ENCODE results near the gene NLGN4Y.

NLGN4Y gene

DNA sequence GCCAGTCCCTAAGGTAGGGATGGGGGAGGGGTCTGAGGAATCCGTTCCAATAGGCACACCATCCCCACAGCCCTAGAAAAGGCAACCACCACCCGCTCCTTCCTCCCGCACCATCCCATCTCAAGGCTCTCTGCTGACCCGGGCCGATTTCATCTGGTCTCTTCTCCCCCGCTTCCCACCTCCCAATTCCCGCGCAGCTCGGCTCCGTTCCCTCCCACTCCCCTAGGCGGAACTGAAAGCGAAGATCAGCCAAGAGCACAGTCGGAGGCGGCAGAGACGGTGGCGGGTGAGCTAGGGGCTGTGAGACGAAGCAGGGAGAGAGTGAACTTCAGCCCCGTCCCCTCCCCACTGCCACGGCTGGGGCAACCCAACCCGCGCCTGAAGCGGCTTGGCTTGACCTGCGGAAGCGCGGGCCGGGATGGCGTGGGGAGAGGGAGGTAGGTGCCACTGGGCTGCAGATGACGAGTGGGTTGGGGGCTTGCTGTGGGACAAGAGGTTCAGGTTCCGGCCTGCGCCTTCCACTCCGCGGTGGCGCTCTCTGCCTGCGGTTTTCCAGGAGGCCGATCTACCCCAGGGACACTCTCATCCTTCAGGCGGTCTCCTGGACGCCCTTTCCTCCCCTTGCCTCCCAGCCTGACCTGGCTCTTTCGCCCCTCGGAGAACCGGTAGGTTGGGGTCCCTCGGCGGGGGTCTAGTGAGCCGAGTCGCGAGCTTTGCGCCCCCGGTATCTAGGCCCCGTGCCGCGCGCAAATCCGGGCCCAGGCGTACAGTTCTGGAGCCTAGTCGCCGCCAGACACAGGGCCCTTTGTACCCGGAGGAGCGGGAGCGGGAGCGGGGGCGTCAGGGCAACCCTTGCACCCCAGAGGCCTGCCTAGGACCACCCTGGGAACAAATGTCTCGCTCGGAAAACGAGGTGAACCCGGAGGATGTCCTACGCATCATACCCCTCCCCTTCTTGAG, at the start of gene NLGN4Y:
NLGN4Y (plus strand) TSS at position 258 of the 960 bp plus-strand sequence. CDS start 97,591 bp downstream, outside the sequence.
- DNase-seq, result no peak

- no peak for DNase-seq
Measured at GRCh38 chrY:14485935-14486334, 38.4 kb upstream of the NLGN4Y start.

GRCh38 chrY:14490226-14490625, 34.1 kb upstream of the NLGN4Y start:
- no peak for DNase-seq

GRCh38 chrY:14498071-14498470, 26.3 kb upstream of the NLGN4Y start:
- DNase-seq, result no peak

DNA sequence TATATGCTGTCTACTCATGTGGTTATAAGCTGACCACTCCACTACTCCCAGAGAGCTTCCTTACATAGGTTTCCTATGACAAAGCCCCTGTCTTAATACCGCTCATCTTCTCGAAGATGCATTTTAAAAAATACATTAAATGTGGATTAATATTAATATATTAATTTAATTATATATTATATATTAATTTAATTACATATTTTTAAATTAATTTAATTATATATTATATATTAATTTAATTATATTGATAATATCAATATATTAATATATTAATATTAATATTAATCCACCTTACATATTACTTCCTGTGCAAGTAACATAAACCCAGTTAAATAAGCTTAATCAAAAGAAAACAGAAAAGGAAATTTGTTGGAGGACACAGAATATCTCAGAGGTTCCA, 19.7 kb upstream of the NLGN4Y start:
- no peak for DNase-seq

DNA sequence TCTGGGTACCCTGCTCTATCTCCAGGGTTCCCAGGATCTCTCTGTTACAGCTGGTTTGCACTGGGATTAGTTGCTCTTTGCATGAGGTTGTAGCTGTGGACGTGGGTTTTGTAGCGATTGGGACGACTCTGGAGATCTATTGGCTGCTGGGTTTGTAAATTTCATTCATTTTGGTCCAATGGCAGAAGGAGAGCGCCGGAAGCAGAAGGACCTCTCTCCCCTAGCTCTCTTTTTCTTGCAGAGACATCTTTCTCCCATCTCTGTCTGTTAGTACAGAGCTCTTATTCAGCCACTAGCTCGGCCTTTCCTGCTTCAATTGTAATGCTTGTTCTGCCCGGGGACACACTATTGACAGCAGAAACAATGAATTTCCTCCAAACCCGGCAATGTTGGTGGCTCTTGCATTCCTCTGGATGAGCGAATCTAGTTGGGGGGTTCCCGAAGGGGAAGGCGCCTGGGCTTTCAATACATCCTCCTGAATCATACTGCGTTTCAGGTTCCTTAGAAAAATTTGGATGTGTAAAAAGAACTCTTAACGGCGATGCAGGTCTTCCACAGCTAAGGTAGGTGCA, 1.9 kb upstream of the NLGN4Y start:
- DNase-seq, result no peak

DNA sequence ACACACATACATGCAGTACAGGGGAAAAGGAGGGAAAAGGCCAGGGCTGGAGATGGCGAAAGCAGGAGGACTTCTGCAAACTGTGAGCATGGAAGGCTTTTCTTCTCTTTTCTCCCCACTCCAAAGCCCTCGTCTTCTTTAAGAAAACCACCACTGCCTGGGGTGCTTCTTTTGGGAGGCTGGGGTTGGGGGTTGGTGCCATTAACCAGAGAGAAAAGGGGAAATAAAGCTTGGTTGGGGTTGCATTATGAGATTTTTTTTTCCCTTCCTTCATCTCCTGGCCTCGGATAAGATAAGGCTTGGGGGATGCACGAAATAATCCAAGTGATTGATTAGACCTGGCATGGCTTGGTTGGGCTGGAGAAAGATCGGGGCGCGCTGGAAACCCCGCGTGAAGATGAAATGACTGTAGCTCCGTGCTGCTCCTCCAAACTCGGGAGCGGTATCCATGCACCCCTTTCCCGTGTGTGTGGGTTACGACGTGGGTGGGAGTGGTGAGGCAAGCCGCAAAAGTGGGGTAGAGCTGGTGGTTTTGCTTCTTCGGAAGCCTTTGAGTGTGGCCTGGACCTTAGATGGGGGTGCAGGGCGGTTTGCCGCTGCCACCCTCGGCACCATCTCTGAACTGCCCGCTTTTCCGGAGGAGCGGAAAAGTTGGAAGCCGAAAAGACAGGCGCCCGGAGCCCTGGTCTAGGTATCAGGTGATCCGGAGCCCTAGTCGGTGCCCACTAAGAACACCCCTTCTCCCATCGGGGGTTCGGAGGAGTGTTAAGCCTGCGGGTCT, 648 bp upstream of the NLGN4Y start:
- DNase-seq, result no peak

DNA sequence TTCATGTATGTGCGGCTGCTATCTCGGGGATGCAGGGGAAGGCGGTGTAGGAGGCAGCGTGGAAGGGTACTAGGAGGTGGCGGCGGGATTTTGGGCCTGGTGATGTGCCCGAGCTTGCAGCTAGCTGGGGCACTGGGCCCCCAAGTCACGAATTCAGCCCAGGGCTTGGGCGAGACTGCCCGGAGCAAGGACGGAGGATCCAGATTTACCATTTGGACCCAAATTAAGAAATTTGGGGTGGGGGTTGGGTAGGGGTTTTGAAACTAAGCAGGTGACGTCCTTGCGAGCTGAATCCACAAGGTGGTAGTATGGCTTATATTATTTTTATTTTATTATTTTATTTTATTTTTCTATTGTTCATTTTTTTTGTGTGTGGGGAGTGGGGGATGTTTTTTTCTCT, 986 bp downstream of the NLGN4Y start:
- no peak for DNase-seq

DNA sequence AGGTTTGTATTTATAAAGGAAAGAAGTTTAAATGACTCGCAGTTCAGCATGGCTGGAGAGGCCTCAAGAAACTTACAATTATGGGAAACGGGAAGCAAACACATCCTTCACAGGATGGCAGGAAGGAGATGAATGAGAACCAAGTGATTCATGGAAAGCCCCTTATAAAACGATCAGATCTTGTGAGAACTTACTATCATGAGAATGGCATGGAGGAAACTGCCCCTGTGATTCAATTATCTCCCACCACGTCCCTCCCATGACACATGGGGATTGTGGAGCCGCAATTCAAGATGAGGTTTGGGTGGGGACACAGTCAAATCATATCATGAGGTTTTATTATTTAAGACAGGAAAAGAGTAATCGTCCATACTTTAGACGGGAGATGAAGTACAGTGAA, 4.0 kb downstream of the NLGN4Y start:
- DNase-seq, result no peak

DNA sequence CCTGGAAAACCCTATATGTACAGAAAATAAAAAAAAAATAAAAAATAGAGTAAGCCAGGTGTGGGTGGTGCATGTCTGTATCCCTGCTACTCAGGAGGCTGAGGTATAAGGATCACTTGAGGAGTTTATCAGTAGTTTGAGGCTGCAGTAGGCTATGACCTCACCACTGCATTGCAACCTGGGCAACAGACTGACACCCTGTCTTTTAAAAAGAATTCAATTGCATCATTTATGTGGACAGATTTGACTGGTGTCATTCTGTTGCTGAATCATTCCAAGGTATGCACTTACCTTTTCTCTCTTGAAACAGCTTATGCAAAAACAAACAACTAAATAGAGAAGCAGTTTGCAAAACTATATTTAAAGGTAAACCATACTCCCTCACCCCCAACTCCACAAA, 12.4 kb downstream of the NLGN4Y start:
- no peak for DNase-seq

DNA sequence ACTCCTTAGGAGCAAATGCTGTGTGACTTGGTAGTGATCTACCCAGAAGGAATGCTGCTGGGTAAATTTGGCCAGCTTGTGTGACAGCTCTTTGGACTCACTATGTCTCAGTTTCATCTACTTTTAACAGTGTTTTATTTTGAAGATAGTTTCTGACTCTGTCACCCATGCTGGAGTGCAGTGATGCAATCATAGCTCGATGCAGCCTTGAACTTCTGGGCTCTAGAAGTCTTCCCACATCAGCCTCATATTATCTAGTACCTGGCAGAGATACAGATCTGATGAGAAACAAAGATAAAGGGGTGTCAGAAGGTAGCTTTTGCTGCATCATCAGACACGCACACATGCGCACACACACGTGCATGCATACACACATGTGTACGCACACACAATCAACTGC, 19.2 kb downstream of the NLGN4Y start:
- DNase-seq, result no peak

DNA sequence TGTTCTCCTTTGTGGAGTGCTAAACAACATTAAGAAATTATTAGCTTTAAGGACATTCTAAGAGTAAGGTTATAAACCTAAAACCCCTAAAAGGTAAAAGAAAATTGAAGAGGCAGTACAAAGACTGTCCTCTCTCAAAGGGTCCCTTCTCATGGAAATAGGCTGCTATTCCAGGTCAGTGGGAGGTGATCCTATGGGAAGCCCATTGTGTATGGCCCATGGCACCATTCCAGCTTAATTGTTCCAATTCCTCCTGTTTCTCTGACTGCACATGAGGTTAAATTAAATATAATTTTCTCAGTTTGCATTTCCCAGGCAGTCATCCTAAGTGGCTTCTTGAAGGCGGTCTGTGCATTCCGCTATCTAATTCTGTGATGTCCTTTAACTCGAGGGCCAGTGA, 57.0 kb downstream of the NLGN4Y start:
- no peak for DNase-seq

DNA sequence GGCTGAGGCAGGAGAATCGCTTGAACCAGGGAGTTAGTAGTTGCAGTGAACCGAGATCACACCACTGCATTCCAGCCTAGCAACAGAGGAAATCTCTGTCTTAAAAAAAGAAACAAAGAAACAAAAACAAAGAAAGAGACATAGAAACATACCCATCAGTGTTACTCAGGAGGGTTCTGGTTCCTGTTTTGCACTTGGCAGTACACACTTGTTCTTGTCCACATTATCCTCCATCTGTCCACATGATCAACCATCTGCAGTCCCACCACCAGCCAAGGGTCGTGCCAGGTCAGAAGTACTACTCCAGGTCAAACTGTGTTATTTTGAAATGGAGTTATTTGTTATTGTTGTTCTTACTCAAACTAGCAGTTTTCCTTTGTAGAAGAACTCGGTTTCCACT, 62.4 kb downstream of the NLGN4Y start:
- DNase-seq, result no peak

DNA sequence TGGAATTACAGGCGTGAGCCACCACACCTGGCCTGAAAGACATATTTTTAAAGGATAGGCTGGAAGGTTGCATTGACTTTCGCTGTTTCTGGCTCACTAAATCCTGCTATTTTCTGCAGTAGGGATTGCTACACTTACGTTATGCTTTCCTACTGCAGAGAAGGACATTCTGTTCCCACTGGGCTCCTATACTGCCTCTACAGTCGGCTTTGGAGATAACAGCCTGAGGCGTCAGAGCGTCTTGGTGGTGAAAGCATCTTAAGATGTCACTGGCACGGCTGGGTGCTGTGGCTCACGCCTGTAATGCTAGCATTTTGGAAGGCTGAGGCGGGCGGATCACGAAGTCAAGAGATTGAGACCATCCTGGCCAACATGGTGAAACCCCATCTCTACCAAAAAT, 77.0 kb downstream of the NLGN4Y start:
- DNase-seq, result no peak

DNA sequence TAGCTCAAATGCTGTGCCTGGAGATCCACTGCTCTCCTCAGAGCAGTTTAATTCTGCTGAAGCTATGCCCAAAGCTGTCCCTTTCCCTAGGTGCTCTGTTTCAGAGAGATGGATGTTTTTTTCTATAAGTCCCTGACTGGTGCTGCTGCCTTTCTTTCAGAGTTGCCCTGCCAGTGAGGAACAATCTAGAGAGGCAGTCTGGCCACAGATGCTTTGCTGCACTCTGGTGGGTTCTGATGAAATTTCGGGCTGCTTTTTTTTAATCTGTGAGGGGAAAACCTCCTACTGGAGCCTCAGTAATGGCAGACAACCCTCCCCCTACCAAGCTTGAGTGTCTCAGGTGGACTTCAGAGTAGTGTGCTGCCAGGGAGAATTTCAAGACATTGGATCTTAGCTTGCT, 93.3 kb downstream of the NLGN4Y start:
- no peak for DNase-seq

- DNase-seq, result no peak
Measured at GRCh38 chrY:14618513-14618912, 94.2 kb downstream of the NLGN4Y start.

- no peak for DNase-seq
Measured at GRCh38 chrY:14628208-14628607, 103.9 kb downstream of the NLGN4Y start.

DNA sequence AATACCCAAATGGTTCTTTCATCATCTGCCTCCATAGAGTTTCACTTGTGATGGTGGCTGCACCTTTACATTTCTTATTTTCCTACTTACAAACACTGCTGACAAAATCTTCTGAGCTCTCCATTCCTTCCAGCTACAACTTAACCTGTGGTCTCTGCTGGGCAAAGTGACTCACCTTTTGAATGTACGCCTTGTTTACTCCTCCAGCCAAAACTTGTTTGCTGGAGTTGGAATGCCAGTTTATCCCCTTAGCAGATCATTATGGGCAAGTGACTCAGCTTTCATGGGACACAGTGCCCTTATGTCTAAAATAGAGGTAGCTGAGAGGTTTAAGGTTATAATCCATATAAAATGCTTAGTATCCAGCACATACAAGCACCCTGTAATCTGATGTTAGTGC, 107.3 kb downstream of the NLGN4Y start:
- no peak for DNase-seq

DNA sequence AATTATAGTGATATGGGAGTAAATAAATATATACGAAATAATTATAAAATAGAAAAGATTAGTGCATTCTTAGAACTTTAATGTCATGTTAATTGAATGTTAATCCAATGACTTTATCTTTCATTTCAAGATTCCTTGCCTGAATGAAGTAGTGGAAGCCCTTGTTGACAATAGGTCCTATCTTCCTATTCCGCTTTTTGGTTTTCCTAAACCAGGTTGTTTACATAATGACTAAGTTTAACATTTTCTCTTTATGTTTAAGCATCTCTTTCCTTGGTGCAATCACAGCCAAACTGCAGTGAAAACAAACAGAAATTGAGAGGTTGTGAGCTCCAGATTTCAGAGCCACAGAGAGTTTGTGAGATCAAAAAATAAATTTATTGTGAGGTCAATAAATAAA, 109.4 kb downstream of the NLGN4Y start:
- DNase-seq, result no peak

DNA sequence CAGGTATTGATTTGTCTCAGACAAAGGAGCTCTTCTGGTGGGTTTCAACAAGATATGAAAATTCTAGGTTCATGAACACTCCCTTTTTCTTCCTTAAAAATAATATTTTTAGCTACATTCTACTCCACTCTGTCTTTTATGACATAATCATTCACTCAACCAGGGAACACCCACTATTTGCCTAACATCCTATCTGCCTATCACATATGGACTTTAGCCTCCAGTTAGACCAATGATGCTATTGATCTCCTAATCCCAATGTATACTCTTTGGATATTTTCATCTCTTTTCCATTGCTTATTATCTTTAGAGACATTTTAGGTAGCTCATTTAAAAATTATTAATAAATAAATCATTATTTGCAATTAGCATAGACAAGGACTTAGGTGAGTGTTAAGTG, 110.6 kb downstream of the NLGN4Y start:
- no peak for DNase-seq

DNA sequence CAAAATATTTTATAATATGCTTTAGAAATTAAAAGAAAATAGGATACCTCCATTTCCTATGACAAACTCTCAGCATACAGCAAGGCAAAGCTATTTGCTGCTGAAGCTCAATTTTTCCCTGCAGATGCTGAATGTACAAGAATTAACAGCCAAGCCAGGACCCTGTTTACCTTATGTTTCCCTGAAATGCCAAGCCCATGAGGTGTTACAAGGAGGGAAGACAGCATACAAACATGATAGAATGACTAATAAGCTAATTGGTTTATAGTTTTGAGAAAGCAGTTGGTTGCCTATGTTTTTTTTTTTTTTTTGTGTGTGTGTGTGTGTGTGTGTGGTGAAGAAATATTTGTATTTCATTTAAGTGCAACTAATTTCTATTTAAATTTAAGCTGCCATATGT, 113.2 kb downstream of the NLGN4Y start:
- DNase-seq, result no peak

- no peak for DNase-seq
Measured at GRCh38 chrY:14641853-14642252, 117.5 kb downstream of the NLGN4Y start.

GRCh38 chrY:14644157-14644952, 120.0 kb downstream of the NLGN4Y start:
- no peak for DNase-seq
